Suprapubic skin (tissue), 4 donors: ENCODE results near the gene DUSP16. TPM values are rescaled to one million over a fixed set of nuclear protein-coding genes. Genes with fewer than 3 reads are reported as not detected.
"Not testable (repeated sequence)": the region's sequence is repeated elsewhere in the genome, so short reads cannot be mapped to it uniquely, and the experiment has no call there.

ENCODE experiments used
- DNase-seq, 2 donors: peaks; one replicate each; pipeline ENCODE4 v3.0.0-alpha.2; 2019; ENCODE audit warnings: low spot score in 2 of 2
- H3K27ac ChIP-seq: fragments of 200-600 bp; sonication (generic); one replicate; pipeline ENCODE4 v1.5.1; 2019
- H3K27me3 ChIP-seq: fragments of 200-600 bp; sonication (generic); one replicate; pipeline ENCODE4 v1.5.1; 2019
- H3K36me3 ChIP-seq: fragments of 200-600 bp; sonication (generic); one replicate; pipeline ENCODE4 v1.5.1; 2019
- H3K4me1 ChIP-seq: fragments of 200-600 bp; sonication (generic); one replicate; pipeline ENCODE4 v1.5.1; 2019
- H3K4me3 ChIP-seq: fragments of 200-600 bp; sonication (generic); one replicate; pipeline ENCODE4 v1.5.1; 2019; ENCODE audit warnings: mild to moderate bottlenecking
- H3K9me3 ChIP-seq: fragments of 200-600 bp; sonication (generic); one replicate; pipeline ENCODE4 v1.5.1; 2019
- CTCF ChIP-seq, 2 donors: fragments of 200-600 bp in 1 of 2; fragments of 450-650 bp in 1 of 2; sonication (generic) in 1 of 2; IDR thresholded peaks; one replicate each; pipeline ENCODE4 v1.5.1; 2016 to 2019; ENCODE audit warnings: antibody characterized with exemption in 2 of 2, mild to moderate bottlenecking in 1 of 2, moderate library complexity in 1 of 2
- EP300 ChIP-seq: sonication (generic); formaldehyde crosslinking; IDR thresholded peaks from one replicate; pipeline ENCODE4 v1.6.1; 2017; ENCODE audit warnings: antibody characterized with exemption
- POLR2A ChIP-seq, 2 donors: fragments of 450-650 bp; IDR thresholded peaks; one replicate each; pipeline ENCODE4 v1.6.1; 2017; ENCODE audit warnings: antibody characterized with exemption in 2 of 2, mild to moderate bottlenecking in 2 of 2, moderate library complexity in 2 of 2
- POLR2AphosphoS5 ChIP-seq, 3 donors: sonication (generic); formaldehyde crosslinking; IDR thresholded peaks; one replicate each; pipeline ENCODE4 v1.6.1; 2017; ENCODE audit warnings: antibody characterized with exemption in 3 of 3
- WGBS: methylation state at CpG from one replicate; pipeline ENCODE4 v1.1.5; 2018; 5-methylcytosine and 5-hydroxymethylcytosine counted together
- total RNA-seq, 4 donors: library from RNA; depleted of rRNA; stranded (reverse); fragments of >200 nt; gene quantifications; one replicate each; pipeline ENCODE4 v1.1.0, GENCODE V29; 2016

DUSP16 gene
- total RNA-seq, 4 donors from 2014 or later, result 20.3 to 33.2 (median 24.8) TPM

- no peaks in the 10 kb centered on the region for H3K27me3 ChIP-seq
- no peak for DNase-seq
- peaks cover 20% of the 10 kb centered on the region for H3K4me1 ChIP-seq
- H3K36me3 ChIP-seq, result no peaks in the 10 kb centered on the region
- 81% methylated on average over 4 of the region's 4 CpGs for WGBS
- no peaks in the 10 kb centered on the region for H3K9me3 ChIP-seq
- H3K27ac ChIP-seq, result no peak overlapping the region
- no peak overlapping the region for H3K4me3 ChIP-seq
- TF ChIP-seq POLR2AphosphoS5 (IDR thresholded peaks at IDR 0.05) (no peak), EP300 (no peak), POLR2A (IDR thresholded peaks at IDR 0.05) (no peak), CTCF (IDR thresholded peaks at IDR 0.05) (no peak)
These were observed 19.7 kb upstream of the DUSP16 start for GRCh38 chr12:12582193-12582881.

- H3K27ac ChIP-seq, H3K36me3 ChIP-seq, H3K9me3 ChIP-seq, H3K27me3 ChIP-seq, H3K4me3 ChIP-seq, DNase-seq: not testable (repeated sequence)
- 92% methylated on average over 1 of the region's 1 CpG for WGBS
- H3K4me1 ChIP-seq, result peaks cover 10% of the 10 kb centered on the region
These were observed 18.1 kb upstream of the DUSP16 start for GRCh38 chr12:12580716-12581115.

- Histone ChIP-seq H3K4me1 (no peaks in the 10 kb centered on the region), H3K27me3 (no peaks in the 10 kb centered on the region), H3K4me3 (no peak overlapping the region), H3K27ac (no peak overlapping the region), H3K9me3 (no peaks in the 10 kb centered on the region), H3K36me3 (no peaks in the 10 kb centered on the region)
- TF ChIP-seq EP300 (no peak), CTCF (IDR thresholded peaks at IDR 0.05) (no peak), POLR2AphosphoS5 (IDR thresholded peaks at IDR 0.05) (no peak), POLR2A (IDR thresholded peaks at IDR 0.05) (no peak)
- 84% methylated on average over 3 of the region's 3 CpGs for WGBS
- no peak for DNase-seq
These were observed 15.1 kb upstream of the DUSP16 start for GRCh38 chr12:12577786-12578185.

- Histone ChIP-seq H3K36me3 (no peaks in the 10 kb centered on the region), H3K27me3 (no peaks in the 10 kb centered on the region), H3K4me3 (no peak overlapping the region), H3K27ac (no peak overlapping the region), H3K9me3 (no peaks in the 10 kb centered on the region), H3K4me1 (peaks cover 8% of the 10 kb centered on the region)
- 92% methylated on average over 3 of the region's 3 CpGs for WGBS
- TF ChIP-seq POLR2A (IDR thresholded peaks at IDR 0.05) (no peak), EP300 (no peak), POLR2AphosphoS5 (IDR thresholded peaks at IDR 0.05) (no peak), CTCF (IDR thresholded peaks at IDR 0.05) (no peak)
- no peak for DNase-seq
These were observed 10.0 kb upstream of the DUSP16 start for GRCh38 chr12:12572659-12573058.

GRCh38 chr12:12565971-12566370, 3.3 kb upstream of the DUSP16 start:
- not testable (repeated sequence) for H3K9me3 ChIP-seq, H3K4me3 ChIP-seq, DNase-seq, H3K27ac ChIP-seq, H3K36me3 ChIP-seq, H3K27me3 ChIP-seq
- WGBS, result 91% methylated on average over 15 of the region's 32 CpGs
- H3K4me1 ChIP-seq, result peaks cover 22% of the 10 kb centered on the region

GRCh38 chr12:12564911-12565310, 2.2 kb upstream of the DUSP16 start:
- TF ChIP-seq POLR2AphosphoS5 (IDR thresholded peaks at IDR 0.05), result no peak
- TF ChIP-seq EP300, result no peak
- no peak for TF ChIP-seq POLR2A (IDR thresholded peaks at IDR 0.05)
- TF ChIP-seq CTCF (IDR thresholded peaks at IDR 0.05), result no peak
- Histone ChIP-seq H3K4me3 (no peak overlapping the region), H3K9me3 (no peaks in the 10 kb centered on the region), H3K27ac (no peak overlapping the region), H3K4me1 (peaks cover 33% of the 10 kb centered on the region), H3K27me3 (no peaks in the 10 kb centered on the region), H3K36me3 (no peaks in the 10 kb centered on the region)
- DNase-seq, result no peak
- 54% methylated on average over 1 of the region's 1 CpG for WGBS
